Measurements from ENCODE around the gene DENND2A.

- TF ChIP-seq CTCF (conservative IDR thresholded peaks at IDR 0.05 in 1 of 2, IDR thresholded peaks at IDR 0.05 in 1 of 2; ENCODE audit: low read depth in 1 of 2, low read length in 2 of 2), result no peak
- TF ChIP-seq EZH2 (IDR thresholded peaks at IDR 0.05; ENCODE audit: low read length, missing control alignments), result no peak
These were observed 145.0 kb downstream of the DENND2A start for GRCh38 chr7:140495514-140496097.

Data from fibroblast of lung (primary cell).